Measurements from ENCODE around the gene HTR3C. TPM values are rescaled to one million over a fixed set of nuclear protein-coding genes. Genes with fewer than 3 reads are reported as not detected.
"Not testable (repeated sequence)": the region's sequence is repeated elsewhere in the genome, so short reads cannot be mapped to it uniquely, and the experiment has no call there.

Gene HTR3C
- polyA plus RNA-seq, 1 donor from 2014 or later, result not detected

- no peaks in the 10 kb centered on the region for H3F3A ChIP-seq (ENCODE audit: insufficient read depth, low read length, poor library complexity, severe bottlenecking)
- H3K27ac ChIP-seq (ENCODE audit: low read length), result no peak overlapping the region
- H3K9ac ChIP-seq (ENCODE audit: low read length), result no peak overlapping the region
- H3K9me3 ChIP-seq (ENCODE audit: low read length), result no peaks in the 10 kb centered on the region
- H3K36me3 ChIP-seq (ENCODE audit: insufficient read depth, low read length), result no peaks in the 10 kb centered on the region
- TF ChIP-seq POLR2AphosphoS5 (IDR thresholded peaks at IDR 0.05), result no peak
- no peak for TF ChIP-seq TAF1 (IDR thresholded peaks at IDR 0.05; ENCODE audit: low read depth)
- TF ChIP-seq EZH2 (IDR thresholded peaks at IDR 0.05; ENCODE audit: borderline replicate concordance, insufficient read depth, low read length, poor library complexity, severe bottlenecking), result no peak
- TF ChIP-seq CTCF (IDR thresholded peaks at IDR 0.05; ENCODE audit: poor library complexity, severe bottlenecking), result no peak
- no peak for TF ChIP-seq EP300 (conservative IDR thresholded peaks at IDR 0.05; ENCODE audit: poor library complexity, severe bottlenecking)
- no peak for TF ChIP-seq MXI1 (conservative IDR thresholded peaks at IDR 0.05; ENCODE audit: poor library complexity, severe bottlenecking)
- no peak for TF ChIP-seq RAD21 (conservative IDR thresholded peaks at IDR 0.05)
- no peak for TF ChIP-seq REST (IDR thresholded peaks at IDR 0.05; ENCODE audit: borderline replicate concordance)
- no peak for TF ChIP-seq SMC3 (conservative IDR thresholded peaks at IDR 0.05; ENCODE audit: poor library complexity)
- H3K79me2 ChIP-seq (replicated peaks; ENCODE audit: insufficient read depth, low read length), result no peaks in the 10 kb centered on the region
- no peaks in the 10 kb centered on the region for H3K27me3 ChIP-seq (ENCODE audit: insufficient read depth, low read depth, low read length)
- H3K4me2 ChIP-seq (ENCODE audit: low read length), result no peak overlapping the region
- H3K9me2 ChIP-seq (ENCODE audit: insufficient read depth, low read length), result no peaks in the 10 kb centered on the region
- H3K4me3 ChIP-seq (ENCODE audit: low read length), result no peak overlapping the region
- no peaks in the 10 kb centered on the region for H4K20me1 ChIP-seq (ENCODE audit: insufficient read depth)
- H2AFZ ChIP-seq (ENCODE audit: low read depth, low read length), result no peak overlapping the region
Measured at GRCh38 chr3:184022323-184022722, 30.5 kb upstream of the HTR3C start.

GRCh38 chr3:184025256-184025655 lies 27.6 kb upstream of the HTR3C start:
- H2AFZ ChIP-seq (ENCODE audit: low read depth, low read length); H3K4me2 ChIP-seq (ENCODE audit: low read length); H3K27me3 ChIP-seq (ENCODE audit: insufficient read depth, low read depth, low read length); H3K4me3 ChIP-seq (ENCODE audit: low read length); H4K20me1 ChIP-seq (ENCODE audit: insufficient read depth); H3K9me2 ChIP-seq (ENCODE audit: insufficient read depth, low read length); H3K9ac ChIP-seq (ENCODE audit: low read length); H3K36me3 ChIP-seq (ENCODE audit: insufficient read depth, low read length); H3K79me2 ChIP-seq (replicated peaks; ENCODE audit: insufficient read depth, low read length); H3F3A ChIP-seq (ENCODE audit: insufficient read depth, low read length, poor library complexity, severe bottlenecking); H3K9me3 ChIP-seq (ENCODE audit: low read length); H3K27ac ChIP-seq (ENCODE audit: low read length): not testable (repeated sequence)

- H3K27ac ChIP-seq (ENCODE audit: low read length); H3K79me2 ChIP-seq (replicated peaks; ENCODE audit: insufficient read depth, low read length); H3K9me3 ChIP-seq (ENCODE audit: low read length); H4K20me1 ChIP-seq (ENCODE audit: insufficient read depth); H3K4me3 ChIP-seq (ENCODE audit: low read length); H3K4me2 ChIP-seq (ENCODE audit: low read length); H3F3A ChIP-seq (ENCODE audit: insufficient read depth, low read length, poor library complexity, severe bottlenecking); H3K9me2 ChIP-seq (ENCODE audit: insufficient read depth, low read length); H3K9ac ChIP-seq (ENCODE audit: low read length); H3K36me3 ChIP-seq (ENCODE audit: insufficient read depth, low read length); H3K27me3 ChIP-seq (ENCODE audit: insufficient read depth, low read depth, low read length); H2AFZ ChIP-seq (ENCODE audit: low read depth, low read length): not testable (repeated sequence)
Measured at GRCh38 chr3:184028275-184028890, 24.5 kb upstream of the HTR3C start.

Data from neural cell (in vitro differentiated cells).